Trophoblast cell (in vitro differentiated cells and primary cell): ENCODE results near the gene ABCB1.

Experiments
- DNase-seq, 2 donors: peaks; one replicate each; pipeline ENCODE4 v3.0.0-alpha.2; 2016
- H2AFZ ChIP-seq: 2 replicates; pipeline ENCODE4 v1.6.1; 2013; ENCODE audit warnings: low read length, moderate library complexity, mild to moderate bottlenecking; ENCODE audit not compliant: insufficient read depth, poor library complexity
- H2AK5ac ChIP-seq: 2 replicates; pipeline ENCODE4 v1.6.1; 2013; ENCODE audit warnings: mild to moderate bottlenecking, low read length
- H2BK120ac ChIP-seq: 2 replicates; pipeline ENCODE4 v1.6.1; 2013; ENCODE audit warnings: low read length, mild to moderate bottlenecking, moderate library complexity; ENCODE audit not compliant: insufficient read depth, poor library complexity
- H2BK12ac ChIP-seq: 2 replicates; pipeline ENCODE4 v1.6.1; 2013; ENCODE audit warnings: mild to moderate bottlenecking, low read length, moderate library complexity
- H2BK5ac ChIP-seq: 2 replicates; pipeline ENCODE4 v1.6.1; 2013; ENCODE audit warnings: low read length, low read depth, moderate library complexity, mild to moderate bottlenecking; ENCODE audit not compliant: poor library complexity
- H3K14ac ChIP-seq: 2 replicates; pipeline ENCODE4 v1.6.1; 2013; ENCODE audit warnings: mild to moderate bottlenecking, low read length
- H3K18ac ChIP-seq: 2 replicates; pipeline ENCODE4 v1.6.1; 2013; ENCODE audit warnings: mild to moderate bottlenecking, low read length
- H3K23ac ChIP-seq: 2 replicates; pipeline ENCODE4 v1.6.1; 2013; ENCODE audit warnings: low read length
- H3K27ac ChIP-seq: 2 replicates; pipeline ENCODE4 v1.5.1; 2013; ENCODE audit warnings: low read depth, mild to moderate bottlenecking, inconsistent platforms, low read length, moderate library complexity
- H3K27me3 ChIP-seq: 2 replicates; pipeline ENCODE4 v1.6.1; 2013; ENCODE audit warnings: inconsistent platforms, mild to moderate bottlenecking, low read length, moderate library complexity; ENCODE audit not compliant: insufficient read depth
- H3K36me3 ChIP-seq, 2 experiments: 1 replicate in 1 of 2; 2 replicates in 1 of 2; pipeline ENCODE4 v1.6.1; 2013; ENCODE audit warnings: low read length in 2 of 2, mild to moderate bottlenecking in 2 of 2, moderate library complexity in 1 of 2; ENCODE audit not compliant: insufficient read depth in 2 of 2, control insufficient read depth in 1 of 2
- H3K4ac ChIP-seq: 2 replicates; pipeline ENCODE4 v1.6.1; 2013; ENCODE audit warnings: low read depth, mild to moderate bottlenecking, low read length, moderate library complexity
- H3K4me1 ChIP-seq, 2 experiments: 1 replicate in 1 of 2; 2 replicates in 1 of 2; pipeline ENCODE4 v1.6.1; 2013; ENCODE audit warnings: low read length in 2 of 2, mild to moderate bottlenecking in 2 of 2, moderate library complexity in 1 of 2; ENCODE audit not compliant: insufficient read depth in 2 of 2, control insufficient read depth in 1 of 2
- H3K4me2 ChIP-seq: 2 replicates; pipeline ENCODE4 v1.6.1; 2013; ENCODE audit warnings: inconsistent platforms, mild to moderate bottlenecking, low read length, moderate library complexity
- H3K4me3 ChIP-seq: 2 replicates; pipeline ENCODE4 v1.5.1; 2013; ENCODE audit warnings: mild to moderate bottlenecking, low read depth, low read length, inconsistent platforms
- H3K79me1 ChIP-seq: one replicate; pipeline ENCODE4 v1.6.1; 2013; ENCODE audit warnings: low read length
- H3K79me2 ChIP-seq: 2 replicates; pipeline ENCODE4 v1.6.1; 2013; ENCODE audit warnings: low read length, mild to moderate bottlenecking; ENCODE audit not compliant: control insufficient read depth, insufficient read depth, poor library complexity
- H3K9ac ChIP-seq: 2 replicates; pipeline ENCODE4 v1.6.1; 2013; ENCODE audit warnings: mild to moderate bottlenecking, low read length
- H3K9me3 ChIP-seq: 2 replicates; pipeline ENCODE4 v1.6.1; 2013; ENCODE audit warnings: low read depth, mild to moderate bottlenecking, control low read depth, inconsistent platforms, low read length; ENCODE audit not compliant: insufficient read depth
- H4K12ac ChIP-seq: 2 replicates; pipeline ENCODE4 v1.6.1; 2013; ENCODE audit warnings: low read depth, mild to moderate bottlenecking, low read length, moderate library complexity
- H4K8ac ChIP-seq: 2 replicates; pipeline ENCODE4 v1.6.1; 2013; ENCODE audit warnings: low read depth, mild to moderate bottlenecking, low read length, moderate library complexity
- H4K91ac ChIP-seq: one replicate; pipeline ENCODE4 v1.6.1; 2013; ENCODE audit warnings: low read depth, mild to moderate bottlenecking, low read length, moderate library complexity
- whole genome bisulfite sequencing: extraction: QIAGEN DNeasy Blood & Tissue Kit; methylation state at CpG from one replicate; pipeline ENCODE4 v1.1.7; 2013; ENCODE audit warnings: missing lambda C conversion rate; ENCODE audit not compliant: insufficient read length, insufficient coverage; ENCODE audit errors: extremely low coverage; 5-methylcytosine and 5-hydroxymethylcytosine counted together

ABCB1 gene

DNA sequence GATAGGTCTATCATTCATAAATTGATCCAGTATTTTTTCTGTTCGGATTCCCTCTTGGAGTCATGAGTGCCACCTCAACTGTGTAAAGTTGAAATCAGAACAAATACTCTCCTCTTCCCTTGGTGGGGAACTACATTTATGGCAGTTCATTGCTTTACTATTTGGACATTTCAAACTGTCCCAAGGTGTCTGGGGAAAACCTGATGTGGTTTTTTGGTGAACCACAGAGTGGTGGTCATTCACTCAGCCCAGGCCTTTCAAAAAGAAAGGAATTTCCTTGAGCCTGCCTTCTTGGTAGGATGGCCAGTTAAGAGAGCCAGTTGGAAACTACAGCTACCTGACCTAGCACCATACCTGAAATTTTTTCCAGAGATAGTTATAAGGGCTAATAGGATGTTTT lies 59.0 kb downstream of the ABCB1 start:
- Histone ChIP-seq H4K12ac (no peak overlapping the region), H3K18ac (no peak overlapping the region), H3K27me3 (no peaks in the 10 kb centered on the region), H2BK120ac (no peak overlapping the region), H2BK12ac (no peak overlapping the region), H3K9me3 (no peaks in the 10 kb centered on the region), H3K27ac (no peak overlapping the region), H3K4me2 (no peak overlapping the region), H2BK5ac (no peak overlapping the region), H3K36me3 (no peaks in the 10 kb centered on the region), H3K9ac (no peak overlapping the region), H3K23ac (no peak overlapping the region), H3K79me2 (no peaks in the 10 kb centered on the region), H3K14ac (no peak overlapping the region), H3K4ac (no peak overlapping the region), H3K4me3 (no peak overlapping the region), H4K8ac (no peak overlapping the region), H3K79me1 (no peaks in the 10 kb centered on the region), H2AK5ac (no peak overlapping the region), H2AFZ (no peak overlapping the region), H4K91ac (no peak overlapping the region), H3K4me1 (no peaks in the 10 kb centered on the region)
- no CpG with 5 or more reads among the region's 1 CpG for WGBS
- DNase-seq = peak; percentile 14 to 73

DNA sequence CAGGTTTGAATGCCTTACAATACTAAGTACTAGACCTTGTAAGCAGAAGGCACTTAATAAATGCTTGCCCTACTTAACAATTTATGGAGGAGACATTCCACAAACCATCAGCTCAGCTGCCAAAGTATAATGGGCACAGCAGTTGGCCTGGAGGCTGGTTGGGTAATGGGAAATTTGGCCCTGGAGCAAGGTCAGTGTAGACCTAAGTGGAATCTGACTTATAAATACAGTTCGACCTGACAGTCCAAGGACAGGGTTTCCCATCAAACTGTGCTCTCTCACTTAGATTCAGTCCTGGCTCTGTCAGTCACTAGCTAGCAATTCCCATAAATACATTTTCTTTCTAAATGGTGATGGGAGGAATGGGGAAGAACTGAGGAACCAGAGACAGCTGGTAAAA lies 62.6 kb downstream of the ABCB1 start:
- Histone ChIP-seq H4K91ac (no peak overlapping the region), H3K27ac (no peak overlapping the region), H3K4me2 (no peak overlapping the region), H2BK5ac (no peak overlapping the region), H3K9me3 (no peaks in the 10 kb centered on the region), H2AFZ (no peak overlapping the region), H3K27me3 (no peaks in the 10 kb centered on the region), H3K4me1 (no peaks in the 10 kb centered on the region), H3K4me3 (no peak overlapping the region), H2BK12ac (no peak overlapping the region), H3K18ac (no peak overlapping the region), H3K79me1 (no peaks in the 10 kb centered on the region), H3K79me2 (no peaks in the 10 kb centered on the region), H2AK5ac (no peak overlapping the region), H3K23ac (no peak overlapping the region), H3K9ac (no peak overlapping the region), H3K36me3 (no peaks in the 10 kb centered on the region), H3K4ac (no peak overlapping the region), H4K8ac (no peak overlapping the region), H4K12ac (no peak overlapping the region), H3K14ac (no peak overlapping the region), H2BK120ac (no peak overlapping the region)
- DNase-seq = no peak
- no CpG with 5 or more reads among the region's 1 CpG for WGBS

DNA sequence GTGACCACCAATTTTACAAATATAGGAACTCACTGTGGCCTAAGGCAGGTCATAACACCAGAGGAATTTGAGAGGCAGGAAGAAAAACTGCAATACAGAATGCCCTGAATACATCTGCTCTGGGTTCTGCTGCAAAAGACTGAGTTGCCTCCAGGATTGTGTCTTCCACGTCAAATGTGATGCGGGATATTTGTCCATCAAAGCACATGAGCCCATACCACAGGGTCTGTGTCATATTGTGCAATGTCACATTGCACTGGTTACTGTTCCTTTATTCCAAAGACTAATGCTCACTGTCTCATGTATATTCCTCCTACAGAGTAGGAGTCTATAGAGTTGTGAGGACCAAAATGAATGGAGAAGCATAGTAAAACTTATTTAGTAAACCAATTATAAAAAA lies 66.6 kb downstream of the ABCB1 start:
- Histone ChIP-seq H2BK5ac (no peak overlapping the region), H2BK120ac (no peak overlapping the region), H3K79me1 (no peaks in the 10 kb centered on the region), H3K27ac (no peak overlapping the region), H3K79me2 (no peaks in the 10 kb centered on the region), H2AFZ (no peak overlapping the region), H4K8ac (no peak overlapping the region), H3K9me3 (no peaks in the 10 kb centered on the region), H3K14ac (no peak overlapping the region), H3K36me3 (no peaks in the 10 kb centered on the region), H4K12ac (no peak overlapping the region), H3K4me3 (no peak overlapping the region), H3K9ac (no peak overlapping the region), H3K4ac (no peak overlapping the region), H3K23ac (no peak overlapping the region), H3K4me2 (no peak overlapping the region), H4K91ac (no peak overlapping the region), H3K27me3 (no peaks in the 10 kb centered on the region), H2BK12ac (no peak overlapping the region), H3K4me1 (no peaks in the 10 kb centered on the region), H3K18ac (no peak overlapping the region), H2AK5ac (no peak overlapping the region)
- DNase-seq = peak; percentile 80 to 94
- no CpG with 5 or more reads among the region's 2 CpGs for WGBS

DNA sequence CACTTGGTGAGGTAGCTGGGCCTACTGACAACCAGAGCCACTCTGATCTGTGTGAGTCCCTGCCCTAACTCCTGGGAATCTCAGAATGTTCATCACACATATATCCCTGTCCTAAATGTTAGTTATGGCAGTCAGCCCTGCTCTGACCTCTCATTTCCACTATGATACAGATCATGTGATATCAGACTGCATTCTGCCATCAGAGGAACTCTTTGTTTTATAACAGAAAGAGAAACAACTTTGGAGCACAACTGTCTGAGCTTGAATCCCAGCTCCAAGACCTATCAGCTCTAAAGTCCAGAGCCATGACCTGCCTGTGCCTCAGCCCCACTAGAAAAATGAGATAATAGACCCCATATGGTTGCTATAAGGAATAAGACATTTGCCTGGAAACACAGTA lies 70.6 kb downstream of the ABCB1 start:
- no peak overlapping the region for H3K23ac ChIP-seq
- no peak overlapping the region for H2BK120ac ChIP-seq
- H3K14ac ChIP-seq = no peak overlapping the region

More for the DNA sequence above, 70.6 kb downstream of the ABCB1 start:
- Histone ChIP-seq H2BK5ac (no peak overlapping the region), H3K27ac (no peak overlapping the region), H4K12ac (no peak overlapping the region), H2AFZ (no peak overlapping the region), H4K91ac (no peak overlapping the region), H4K8ac (no peak overlapping the region), H3K4me3 (no peak overlapping the region), H3K79me1 (no peaks in the 10 kb centered on the region), H3K4me1 (peaks cover 0 to 2% of the 10 kb centered on the region in 2 experiments), H2BK12ac (no peak overlapping the region), H2AK5ac (no peak overlapping the region), H3K79me2 (no peaks in the 10 kb centered on the region), H3K18ac (no peak overlapping the region), H3K9me3 (no peaks in the 10 kb centered on the region), H3K27me3 (no peaks in the 10 kb centered on the region), H3K4ac (no peak overlapping the region), H3K9ac (no peak overlapping the region), H3K36me3 (no peaks in the 10 kb centered on the region), H3K4me2 (no peak overlapping the region)
- DNase-seq = no peak
